Daoy (cell line): ENCODE results near the gene IBSP. TPM values are rescaled to one million over a fixed set of nuclear protein-coding genes. Genes with fewer than 3 reads are reported as not detected.

Experiments
- DNase-seq: peaks from one replicate; pipeline ENCODE4 v3.0.0-alpha.2; 2015; ENCODE audit warnings: low read depth
- total RNA-seq: library from RNA; depleted of rRNA; stranded (reverse); fragments of >200 nt; shearing (Covaris generic); gene quantifications from 2 replicates; pipeline ENCODE4 v1.2.3, GENCODE V29; 2014; rRNA removed

IBSP gene, protein sequence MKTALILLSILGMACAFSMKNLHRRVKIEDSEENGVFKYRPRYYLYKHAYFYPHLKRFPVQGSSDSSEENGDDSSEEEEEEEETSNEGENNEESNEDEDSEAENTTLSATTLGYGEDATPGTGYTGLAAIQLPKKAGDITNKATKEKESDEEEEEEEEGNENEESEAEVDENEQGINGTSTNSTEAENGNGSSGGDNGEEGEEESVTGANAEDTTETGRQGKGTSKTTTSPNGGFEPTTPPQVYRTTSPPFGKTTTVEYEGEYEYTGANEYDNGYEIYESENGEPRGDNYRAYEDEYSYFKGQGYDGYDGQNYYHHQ
- total RNA-seq: not detected in 2 replicates

GRCh38 chr4:87799301-87800113, at the start of gene IBSP:
TSS of gene IBSP (plus strand) at chr4:87799554. CDS start at chr4:87802362, 2,808 bp downstream.
- DNase-seq: no peak

DNA sequence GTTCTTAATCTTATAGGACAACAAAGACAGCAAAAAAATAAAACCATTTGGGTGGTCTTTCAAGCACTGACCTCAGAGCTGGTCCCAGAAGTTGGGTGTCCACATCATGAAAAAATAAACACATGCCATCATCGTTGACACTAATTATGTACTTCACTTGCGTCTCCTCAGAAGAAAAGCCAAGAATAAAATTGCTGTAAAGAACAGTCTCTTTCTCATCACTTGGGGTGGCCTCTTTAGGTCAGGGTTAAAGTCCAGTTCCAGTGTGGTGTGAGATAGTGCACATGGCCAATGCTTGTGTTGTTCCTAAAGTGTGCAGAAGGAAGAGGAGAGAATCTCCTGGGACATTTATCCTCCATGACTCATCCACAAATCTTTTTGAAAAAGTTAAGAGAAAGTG, 49.5 kb upstream of the IBSP start:
- DNase-seq: no peak

GRCh38 chr4:87758270-87758669, 41.1 kb upstream of the IBSP start:
- no peak for DNase-seq

- no peak for DNase-seq
Measured at GRCh38 chr4:87762311-87762710, 37.0 kb upstream of the IBSP start.

DNA sequence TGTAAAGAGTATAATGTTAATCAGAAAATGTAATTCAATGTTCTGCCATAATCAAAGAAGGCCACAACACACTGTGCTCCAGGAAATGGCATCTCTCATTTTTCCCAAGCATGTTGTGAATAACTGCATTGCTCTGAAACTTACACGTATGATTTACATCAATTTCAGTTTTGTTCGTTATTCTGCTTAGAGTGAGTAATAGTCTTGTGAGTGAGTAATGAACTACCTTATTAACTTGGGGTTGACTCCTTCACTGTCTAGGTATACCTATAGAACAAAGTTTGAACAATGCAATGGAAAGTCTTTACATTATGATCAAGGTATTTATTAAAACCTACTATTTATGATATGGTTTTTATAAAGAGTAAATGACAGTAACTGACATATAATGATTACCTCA, 17.8 kb upstream of the IBSP start:
- DNase-seq: no peak

DNA sequence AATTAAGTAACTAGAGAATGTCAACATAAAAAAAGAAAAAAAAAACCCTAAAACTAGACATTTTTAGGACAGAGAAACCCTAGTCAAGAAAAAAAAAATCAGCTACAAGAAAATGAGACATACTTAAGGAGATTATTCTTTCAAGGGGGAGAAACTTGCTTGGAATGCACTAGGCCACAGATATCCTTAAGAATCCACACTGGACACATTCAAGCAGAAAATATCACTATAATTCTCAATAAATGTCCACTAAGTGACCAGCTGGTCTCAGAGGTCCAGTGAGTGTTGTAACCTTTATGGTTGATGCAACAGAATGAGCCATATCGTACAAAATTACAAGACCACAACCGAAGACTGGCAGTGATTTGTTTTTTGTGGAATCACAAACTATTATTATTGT, 15.6 kb upstream of the IBSP start:
- DNase-seq: no peak

GRCh38 chr4:87785731-87786509, 13.4 kb upstream of the IBSP start:
- DNase-seq: no peak

- no peak for DNase-seq
Measured at GRCh38 chr4:87802858-87803257, 3.5 kb downstream of the IBSP start.

- DNase-seq: no peak
Measured at GRCh38 chr4:87803421-87803820, 4.1 kb downstream of the IBSP start.

DNA sequence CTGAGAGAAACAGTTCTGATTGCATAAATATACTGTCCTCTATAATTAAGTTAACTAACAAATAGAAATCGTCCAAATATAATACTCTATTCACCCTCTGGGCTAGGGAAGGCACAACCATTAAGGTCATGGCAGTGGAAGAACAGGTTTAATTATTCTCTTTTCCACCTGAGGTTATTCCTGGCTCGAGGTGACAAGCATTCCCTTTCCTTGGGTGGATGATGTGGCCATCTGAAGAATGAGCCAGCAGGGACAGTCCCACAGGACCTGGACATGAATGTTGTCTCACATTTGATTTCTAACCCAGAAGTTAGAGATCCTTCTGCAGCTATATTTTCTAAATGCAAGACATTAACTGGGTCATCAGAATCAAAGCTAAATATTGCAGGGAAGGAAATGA, 5.5 kb downstream of the IBSP start:
- DNase-seq: no peak

DNA sequence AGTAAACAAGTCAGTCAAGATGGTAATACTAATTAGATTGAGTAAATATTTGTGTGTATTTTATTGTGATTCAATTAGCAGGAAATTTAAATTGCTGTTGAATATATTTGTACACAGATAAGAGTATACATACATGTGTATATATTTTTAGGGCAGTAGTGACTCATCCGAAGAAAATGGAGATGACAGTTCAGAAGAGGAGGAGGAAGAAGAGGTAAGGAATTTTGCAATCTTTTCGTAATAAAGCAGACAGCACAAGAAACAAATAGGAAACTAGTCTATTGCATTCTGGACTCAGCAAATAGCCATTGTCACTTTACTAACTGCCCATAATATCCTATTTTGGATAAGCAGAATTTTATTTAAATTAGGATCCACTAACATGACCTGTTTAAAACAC, 6.6 kb downstream of the IBSP start:
- no peak for DNase-seq

GRCh38 chr4:87806520-87806919, 7.2 kb downstream of the IBSP start:
- DNase-seq: no peak

DNA sequence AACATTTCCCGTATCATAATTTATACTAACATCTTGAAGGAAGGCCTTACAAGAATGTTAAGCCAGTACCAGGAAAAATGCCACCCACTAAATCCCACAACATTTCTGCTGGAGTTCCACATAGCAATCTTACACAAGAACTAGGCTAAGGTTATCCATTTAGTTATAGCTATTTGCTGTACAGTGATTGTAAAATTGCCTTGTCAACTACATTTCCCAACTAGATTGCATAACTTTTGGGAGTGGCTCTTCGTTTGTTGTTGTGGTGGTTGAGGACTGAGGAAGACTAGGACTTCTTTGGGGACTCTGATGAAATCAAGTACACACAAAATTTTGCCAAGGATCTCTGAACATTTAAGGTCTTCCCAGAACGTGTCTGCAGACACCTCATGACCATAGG, 8.0 kb downstream of the IBSP start:
- no peak for DNase-seq

GRCh38 chr4:87811977-87812376, 12.6 kb downstream of the IBSP start:
- no peak for DNase-seq

DNA sequence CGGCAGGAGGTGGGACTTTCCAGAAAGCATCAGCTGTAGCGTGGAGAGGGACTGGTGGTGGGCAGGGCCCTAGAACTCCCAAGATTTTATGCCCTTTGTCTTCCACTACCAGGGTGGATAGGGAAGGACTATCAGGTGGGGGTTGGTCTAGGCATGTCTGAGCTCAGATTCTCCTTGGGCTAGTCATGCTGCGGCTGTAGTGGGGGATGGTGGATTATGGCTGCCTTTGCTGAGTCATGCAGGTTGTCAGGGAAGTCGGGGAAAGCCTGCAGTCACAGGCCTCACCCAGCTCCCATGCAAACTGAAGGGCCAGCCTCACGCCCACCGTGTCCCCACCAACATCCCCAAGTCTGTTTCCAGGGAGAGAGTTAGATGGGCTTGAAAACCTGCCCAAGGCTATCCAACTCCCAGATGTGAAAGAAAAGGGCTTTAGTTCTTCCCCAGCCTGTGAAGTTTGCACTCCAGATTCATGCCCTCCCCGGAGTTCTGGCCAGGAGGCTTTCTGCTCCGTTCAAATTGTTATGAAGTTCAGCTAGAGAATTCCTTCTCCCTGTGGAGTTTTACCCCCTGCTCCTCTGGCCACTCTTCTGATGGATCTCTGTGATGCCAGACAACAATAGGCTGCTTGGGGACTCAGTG, 20.0 kb downstream of the IBSP start:
- DNase-seq: peak; percentile 72

DNA sequence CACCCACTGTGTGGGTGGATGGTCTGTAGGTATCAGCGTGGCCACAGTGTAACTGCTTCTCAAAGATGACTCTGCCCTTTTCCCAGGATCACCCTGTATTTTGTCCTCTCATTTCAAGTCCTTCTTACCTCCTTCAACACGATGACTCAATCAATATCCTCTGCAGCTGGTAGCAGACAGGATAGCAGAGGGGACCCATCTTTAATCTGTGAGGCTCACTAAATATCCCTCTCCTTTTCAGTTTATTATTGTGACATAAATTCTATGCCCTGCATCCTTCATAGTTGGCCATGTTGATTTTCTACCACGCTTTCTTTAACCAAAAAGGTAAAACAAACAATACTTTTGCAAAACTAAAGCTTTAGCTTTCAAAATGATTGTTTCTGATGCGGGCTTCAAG, 23.8 kb downstream of the IBSP start:
- no peak for DNase-seq

DNA sequence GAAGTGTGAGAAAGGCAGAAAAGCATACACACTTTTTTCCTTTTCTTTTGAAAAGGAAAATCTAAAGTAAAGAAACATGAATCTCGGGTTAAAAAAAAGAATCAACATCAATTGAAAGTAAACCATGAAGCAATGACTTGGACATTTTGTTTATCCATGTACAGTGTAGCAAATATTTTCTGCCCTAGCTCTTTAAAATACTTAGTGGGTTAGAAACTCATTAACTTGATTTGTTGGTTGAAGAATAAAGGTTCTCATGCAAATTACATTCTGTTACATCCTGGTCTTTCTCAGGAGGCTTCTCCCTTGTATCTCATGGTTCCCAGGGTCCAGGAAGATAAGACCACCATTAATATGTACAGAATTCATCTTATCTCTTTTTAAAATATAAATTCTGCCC, 24.4 kb downstream of the IBSP start:
- no peak for DNase-seq

DNA sequence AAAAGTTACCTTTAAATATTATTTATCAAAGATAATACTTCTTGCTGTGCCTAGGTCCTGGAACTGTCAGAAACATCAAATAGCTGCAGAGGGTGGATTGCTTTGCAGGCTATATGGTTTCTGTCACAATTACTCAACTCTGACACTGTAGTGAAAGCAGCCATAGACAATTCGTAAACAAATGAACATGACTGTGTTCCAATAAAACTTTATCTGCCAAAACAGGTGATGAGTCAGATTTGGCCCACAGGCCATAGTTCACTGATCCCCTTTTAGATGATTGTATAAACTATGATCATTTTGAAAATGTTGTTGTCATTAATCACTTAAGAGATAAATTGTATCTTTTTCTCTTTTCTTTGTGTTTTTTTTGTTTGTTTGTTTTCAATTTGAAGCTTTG, 25.0 kb downstream of the IBSP start:
- DNase-seq: no peak

GRCh38 chr4:87832669-87833068, 33.3 kb downstream of the IBSP start, which contains the start of gene MEPE:
TSS of gene MEPE (plus strand) at chr4:87832969. CDS start at chr4:87834715, 1,746 bp downstream.
- no peak for DNase-seq

- no peak for DNase-seq
Measured at GRCh38 chr4:87834401-87834800, 35.0 kb downstream of the IBSP start.

DNA sequence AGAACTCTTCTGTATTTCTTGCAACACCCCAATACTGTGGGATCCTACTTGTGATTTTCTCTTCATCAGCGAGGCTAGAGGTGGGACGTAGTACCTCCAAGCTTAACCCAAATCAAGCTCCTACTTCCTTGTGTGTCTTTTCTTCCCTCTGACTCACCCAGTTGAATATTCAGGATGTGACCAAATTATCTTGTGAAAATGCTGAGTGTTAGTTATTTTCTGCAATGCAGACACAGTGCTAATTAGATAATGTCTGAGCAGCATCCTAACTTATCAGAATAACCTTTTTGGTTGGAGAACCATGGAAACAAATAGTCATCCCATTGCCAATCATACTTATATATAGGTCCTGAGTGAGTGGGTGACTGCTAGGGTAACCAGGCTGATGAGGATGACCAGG, 35.8 kb downstream of the IBSP start:
- DNase-seq: no peak

DNA sequence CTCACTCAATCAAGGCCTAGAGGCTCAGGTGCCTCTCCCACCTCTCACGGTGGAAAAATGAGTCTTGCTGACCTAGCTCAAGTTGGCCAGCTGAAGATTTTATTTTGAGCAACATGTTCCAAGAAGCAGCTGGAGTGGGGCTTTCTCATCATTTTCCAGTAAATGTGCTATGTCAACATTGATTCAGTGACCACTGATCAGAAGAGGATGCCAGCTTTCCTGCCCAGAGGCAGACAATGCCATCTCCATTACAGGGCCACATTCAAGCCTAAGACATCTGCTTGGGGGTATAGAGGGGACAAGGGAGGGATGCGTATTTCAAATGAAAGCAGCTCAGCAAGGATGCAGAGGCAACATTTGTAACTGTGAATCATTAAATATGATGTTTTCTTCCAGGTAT, 36.4 kb downstream of the IBSP start:
- DNase-seq: no peak
